Loucy (cell line): Measurements from ENCODE around the gene MTPN.
A peak's percentile ranks its signal among the peaks of the same experiment; 100 is the strongest.

Experiments
- H2AFZ ChIP-seq: fragments of 200-600 bp; sonication (generic); 2 replicates; pipeline ENCODE4 v1.6.0; 2016; ENCODE audit warnings: antibody characterized with exemption, mild to moderate bottlenecking, low read length, moderate library complexity
- H3F3A ChIP-seq: fragments of 200-600 bp; 2 replicates; pipeline ENCODE4 v1.6.0; 2016; ENCODE audit warnings: antibody characterized with exemption, low read depth, mild to moderate bottlenecking
- H3K27me3 ChIP-seq: fragments of 200-600 bp; sonication (generic); 2 replicates; pipeline ENCODE4 v1.6.1; 2014; ENCODE audit warnings: low read length, mild to moderate bottlenecking; ENCODE audit not compliant: insufficient read depth, poor library complexity, severe bottlenecking
- H3K36me3 ChIP-seq: fragments of 200-600 bp; sonication (generic); 2 replicates; pipeline ENCODE4 v1.6.1; 2016; ENCODE audit warnings: low read length; ENCODE audit not compliant: insufficient read depth
- H3K4me1 ChIP-seq: fragments of 200-600 bp; sonication (generic); 2 replicates; pipeline ENCODE4 v1.5.1; 2014; ENCODE audit warnings: low read length, mild to moderate bottlenecking; ENCODE audit not compliant: insufficient read depth, poor library complexity, severe bottlenecking
- H3K4me2 ChIP-seq: fragments of 200-600 bp; sonication (generic); 2 replicates; pipeline ENCODE4 v1.6.0; 2014; ENCODE audit warnings: antibody characterized with exemption, low read length, low read depth, mild to moderate bottlenecking; ENCODE audit not compliant: poor library complexity, severe bottlenecking
- H3K4me3 ChIP-seq: fragments of 200-600 bp; sonication (generic); 2 replicates; pipeline ENCODE4 v1.5.1; 2014; ENCODE audit warnings: low read length, mild to moderate bottlenecking, mixed read lengths; ENCODE audit not compliant: poor library complexity, severe bottlenecking
- H3K79me2 ChIP-seq: fragments of 200-600 bp; sonication (generic); 2 replicates; pipeline ENCODE4 v1.6.1; 2014; ENCODE audit warnings: low read length; ENCODE audit not compliant: insufficient read depth
- H3K9ac ChIP-seq: fragments of 200-600 bp; sonication (generic); 2 replicates; pipeline ENCODE4 v1.6.0; 2014; ENCODE audit warnings: mild to moderate bottlenecking, low read depth, low read length, moderate library complexity; ENCODE audit not compliant: poor library complexity, severe bottlenecking
- H3K9me2 ChIP-seq: fragments of 200-600 bp; sonication (generic); replicated peaks from 2 replicates; pipeline ENCODE4 v1.6.1; 2016; ENCODE audit warnings: low read depth, low read length, mixed read lengths
- H3K9me3 ChIP-seq: fragments of 200-600 bp; sonication (generic); 2 replicates; pipeline ENCODE4 v1.6.1; 2014; ENCODE audit warnings: mild to moderate bottlenecking, antibody characterized with exemption, low read length, low read depth; ENCODE audit not compliant: insufficient read depth
- H4K20me1 ChIP-seq: fragments of 200-600 bp; sonication (generic); 2 replicates; pipeline ENCODE4 v1.6.0; 2014; ENCODE audit warnings: antibody characterized with exemption, low read length, mild to moderate bottlenecking; ENCODE audit not compliant: insufficient read depth, poor library complexity, severe bottlenecking
- EZH2phosphoT487 ChIP-seq: fragments of 200-600 bp; IDR thresholded peaks from 2 replicates; pipeline ENCODE4 v1.6.1; 2018; ENCODE audit warnings: antibody characterized with exemption, mild to moderate bottlenecking, moderate library complexity, borderline replicate concordance
- TF ChIP-seq, protein P1 (sequence below): fragments of 200-600 bp; sonication (generic); conservative IDR thresholded peaks from 2 replicates; pipeline ENCODE4 v1.5.1; 2014; ENCODE audit warnings: mild to moderate bottlenecking, antibody characterized with exemption, low read length

MTPN gene

DNA sequence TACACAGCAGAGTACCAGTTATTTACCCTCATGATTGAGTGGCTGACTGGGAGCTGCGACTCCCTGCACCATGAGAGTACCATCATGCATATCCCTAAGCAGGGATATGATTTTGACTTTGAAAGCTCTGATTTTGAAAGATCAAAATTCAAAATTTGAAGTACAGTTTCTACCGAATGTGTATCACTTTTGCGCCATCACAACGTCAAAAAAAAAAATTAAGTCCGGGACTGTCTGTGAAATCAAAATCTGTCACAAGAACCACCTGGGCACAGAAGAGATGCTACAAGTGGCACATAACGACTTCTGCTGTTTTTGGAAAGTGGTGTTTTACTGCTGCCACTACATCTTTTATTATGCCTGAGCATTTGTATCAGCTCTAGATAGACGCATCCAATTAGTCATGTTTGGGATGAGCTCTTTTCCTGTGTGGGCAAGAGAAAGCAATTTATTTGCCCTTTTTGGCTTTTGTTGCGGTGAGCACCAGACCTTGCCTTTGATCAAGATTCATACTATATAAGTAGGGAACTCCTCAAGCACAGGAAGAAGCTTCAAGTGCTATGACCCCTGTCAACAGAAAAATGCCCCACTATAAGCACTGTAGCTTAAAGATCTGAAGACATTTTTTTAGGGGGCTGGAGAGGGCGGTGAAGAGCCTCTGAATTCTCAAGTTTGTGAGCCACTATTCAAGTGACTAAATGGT is 10.7 kb downstream of the MTPN start:
- no peak overlapping the region for H3K9ac ChIP-seq
- peaks cover 91% of the 10 kb centered on the region for H4K20me1 ChIP-seq
- H3K9me2 ChIP-seq: no peaks in the 10 kb centered on the region
- peaks cover 90% of the 10 kb centered on the region for H3K79me2 ChIP-seq
- H3K4me3 ChIP-seq: peak overlapping the region; percentile 6
- H3K4me2 ChIP-seq: peak overlapping the region; percentile 43
- TF ChIP-seq EZH2phosphoT487: peak; percentile 45; the same call in 1 of the 2 replicates
- TF ChIP-seq, protein P1, sequence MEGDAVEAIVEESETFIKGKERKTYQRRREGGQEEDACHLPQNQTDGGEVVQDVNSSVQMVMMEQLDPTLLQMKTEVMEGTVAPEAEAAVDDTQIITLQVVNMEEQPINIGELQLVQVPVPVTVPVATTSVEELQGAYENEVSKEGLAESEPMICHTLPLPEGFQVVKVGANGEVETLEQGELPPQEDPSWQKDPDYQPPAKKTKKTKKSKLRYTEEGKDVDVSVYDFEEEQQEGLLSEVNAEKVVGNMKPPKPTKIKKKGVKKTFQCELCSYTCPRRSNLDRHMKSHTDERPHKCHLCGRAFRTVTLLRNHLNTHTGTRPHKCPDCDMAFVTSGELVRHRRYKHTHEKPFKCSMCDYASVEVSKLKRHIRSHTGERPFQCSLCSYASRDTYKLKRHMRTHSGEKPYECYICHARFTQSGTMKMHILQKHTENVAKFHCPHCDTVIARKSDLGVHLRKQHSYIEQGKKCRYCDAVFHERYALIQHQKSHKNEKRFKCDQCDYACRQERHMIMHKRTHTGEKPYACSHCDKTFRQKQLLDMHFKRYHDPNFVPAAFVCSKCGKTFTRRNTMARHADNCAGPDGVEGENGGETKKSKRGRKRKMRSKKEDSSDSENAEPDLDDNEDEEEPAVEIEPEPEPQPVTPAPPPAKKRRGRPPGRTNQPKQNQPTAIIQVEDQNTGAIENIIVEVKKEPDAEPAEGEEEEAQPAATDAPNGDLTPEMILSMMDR: 0 out of 2 replicates have a peak, but pooled peaks have one; percentile 9
- H3K9me3 ChIP-seq: no peaks in the 10 kb centered on the region
- H3K27me3 ChIP-seq: no peaks in the 10 kb centered on the region
- 0 out of 2 replicates have a peak, but pooled peaks cover 9% of the 10 kb centered on the region for H3F3A ChIP-seq
- H2AFZ ChIP-seq: no peak overlapping the region
- H3K4me1 ChIP-seq: peaks cover 57% of the 10 kb centered on the region
- 0 out of 2 replicates have a peak, but pooled peaks cover 6% of the 10 kb centered on the region for H3K36me3 ChIP-seq

DNA sequence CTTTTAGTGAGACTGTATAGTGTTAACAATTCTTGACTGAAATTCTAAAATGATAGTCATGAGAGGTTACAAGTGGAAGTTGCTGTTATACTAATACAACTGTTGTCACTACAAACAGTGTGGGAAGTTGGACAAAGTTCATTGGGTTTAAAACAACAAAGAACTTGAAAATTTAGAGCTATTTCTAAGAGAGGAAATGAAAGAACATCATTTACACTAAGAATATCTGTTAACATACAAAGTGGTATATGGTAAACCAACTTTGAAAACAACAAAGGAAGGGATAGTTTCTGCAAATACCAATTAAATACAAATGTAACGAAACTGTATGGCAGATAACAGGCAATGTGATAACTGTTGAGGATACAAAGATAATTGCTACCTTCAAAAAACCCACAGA is 11.6 kb downstream of the MTPN start:
- TF ChIP-seq, protein P1: no peak
- TF ChIP-seq EZH2phosphoT487: no peak
- Histone ChIP-seq H4K20me1 (peaks cover 93% of the 10 kb centered on the region), H2AFZ (no peak overlapping the region), H3K4me2 (peak overlapping the region; percentile 43), H3K9ac (no peak overlapping the region), H3K36me3 (0 out of 2 replicates have a peak, but pooled peaks cover 6% of the 10 kb centered on the region), H3K79me2 (peaks cover 91% of the 10 kb centered on the region), H3K9me2 (no peaks in the 10 kb centered on the region), H3F3A (0 out of 2 replicates have a peak, but pooled peaks cover 7% of the 10 kb centered on the region), H3K9me3 (no peaks in the 10 kb centered on the region), H3K27me3 (no peaks in the 10 kb centered on the region), H3K4me1 (peaks cover 55% of the 10 kb centered on the region), H3K4me3 (no peak overlapping the region)

DNA sequence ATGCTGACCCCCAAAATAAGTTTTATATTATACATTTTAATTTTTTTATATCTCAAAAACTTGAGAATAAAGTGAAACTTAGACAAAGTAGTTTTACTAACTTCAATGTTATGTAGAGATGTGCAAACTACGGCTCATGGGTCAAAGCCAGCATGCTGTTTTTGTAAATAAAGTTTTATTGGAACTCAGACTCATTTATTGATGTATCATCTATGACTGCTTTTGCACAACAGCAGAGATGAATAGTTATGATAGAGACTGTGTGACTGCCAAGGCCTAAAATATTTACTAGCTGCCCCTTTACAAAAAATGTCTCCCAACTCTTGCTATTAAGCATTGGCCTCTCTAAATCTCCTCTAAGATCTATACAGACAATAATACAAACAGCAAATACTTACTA is 12.4 kb downstream of the MTPN start:
- H3K27me3 ChIP-seq: no peaks in the 10 kb centered on the region
- peaks cover 90% of the 10 kb centered on the region for H3K79me2 ChIP-seq
- H2AFZ ChIP-seq: no peak overlapping the region
- H3K36me3 ChIP-seq: peaks cover 3% of the 10 kb centered on the region; the same call in 1 of the 2 replicates
- no peaks in the 10 kb centered on the region for H3K9me3 ChIP-seq
- H4K20me1 ChIP-seq: peaks cover 94% of the 10 kb centered on the region
- 0 out of 2 replicates have a peak, but pooled peaks cover 7% of the 10 kb centered on the region for H3F3A ChIP-seq
- no peaks in the 10 kb centered on the region for H3K9me2 ChIP-seq
- no peak overlapping the region for H3K4me3 ChIP-seq
- H3K4me2 ChIP-seq: no peak overlapping the region
- TF ChIP-seq EZH2phosphoT487: no peak
- TF ChIP-seq, protein P1: no peak
- H3K4me1 ChIP-seq: peaks cover 49% of the 10 kb centered on the region
- no peak overlapping the region for H3K9ac ChIP-seq
